Left lung (tissue), 10 donors: ENCODE results near the gene PIAS1. TPM values are rescaled to one million over a fixed set of nuclear protein-coding genes. Genes with fewer than 3 reads are reported as not detected.

Source experiments
- ATAC-seq: fragments of 200-7000 bp; cut with Tn5 transposase; one replicate; pipeline ENCODE4 v1.9.1; 2020; ENCODE audit warnings: moderate library complexity
- DNase-seq, 4 donors: peaks; one replicate each; pipeline ENCODE4 v3.0.0-alpha.2; 2013 to 2020
- H3K27ac ChIP-seq, 2 donors: fragments of 200-600 bp; sonication (generic) in 1 of 2; one replicate each; pipeline versions ENCODE4 v1.5.0 to v1.8.0; 2020 to 2021
- H3K27me3 ChIP-seq, 2 donors: fragments of 200-600 bp; sonication (generic) in 1 of 2; one replicate each; pipeline versions ENCODE4 v1.5.0 to v1.8.0; 2020 to 2021
- H3K36me3 ChIP-seq, 2 donors: fragments of 200-600 bp; sonication (generic) in 1 of 2; one replicate each; pipeline versions ENCODE4 v1.5.0 to v1.8.0; 2020 to 2021
- H3K4me1 ChIP-seq, 2 donors: fragments of 200-600 bp; one replicate each; pipeline ENCODE4 v1.8.0; 2021
- H3K4me3 ChIP-seq, 2 donors: fragments of 200-600 bp; sonication (generic) in 1 of 2; one replicate each; pipeline versions ENCODE4 v1.5.0 to v1.8.0; 2020 to 2021; ENCODE audit warnings: mild to moderate bottlenecking in 1 of 2
- H3K9me3 ChIP-seq, 2 donors: fragments of 200-600 bp; sonication (generic) in 1 of 2; one replicate each; pipeline versions ENCODE4 v1.5.0 to v1.8.0; 2020 to 2021
- CTCF ChIP-seq, 2 donors: fragments of 200-600 bp; sonication (generic) in 1 of 2; IDR thresholded peaks; one replicate each; pipeline versions ENCODE4 v1.5.0 to v1.8.0; 2021; ENCODE audit warnings: antibody characterized with exemption in 2 of 2
- intact Hi-C, 2 donors: fragments of 100-400 bp; cut with DNase I; formaldehyde crosslinking; loops; one replicate each; pipeline versions ENCODE4 v1.11.2 to v1.14.2; 2022
- polyA plus RNA-seq, 6 donors: library from polyadenylated mRNA; unstranded; fragments of 120-200 nt; gene quantifications; one replicate each; pipeline ENCODE4 v1.2.1, GENCODE V29; 2013; ENCODE audit not compliant: insufficient read length in 6 of 6
- total RNA-seq, 2 donors: library from RNA; stranded (reverse); fragmentation: NEBNext Ultra II Directional; extraction: Animal tissue kit (Norgen Biotek cat#: 25700); gene quantifications; one replicate each; pipeline ENCODE4 v1.2.1, GENCODE V29; 2021
- donor health status: DM: no; HTN: yes; CAD: no.
- donor health status: DM: no; HTN: no; CAD: no.

Gene PIAS1
- total and polyA plus RNA-seq, 8 donors, result 44.9 to 71.4 (median 63.3) TPM

GRCh38 chr15:68143129-68143528, 89.0 kb downstream of the PIAS1 start:
- H3K27me3 ChIP-seq, result no peaks in the 10 kb centered on the region
- ATAC-seq (no peak), DNase-seq (no peak)
- no peak for TF ChIP-seq CTCF (IDR thresholded peaks at IDR 0.05)
- intact Hi-C loops, result no loop called here
- no peak overlapping the region for H3K27ac ChIP-seq
- no peak overlapping the region for H3K4me3 ChIP-seq
- H3K4me1 ChIP-seq, result peaks cover 0 to 29% of the 10 kb centered on the region in 2 donors
- peaks cover 0 to 25% of the 10 kb centered on the region in 2 donors for H3K36me3 ChIP-seq
- H3K9me3 ChIP-seq, result no peaks in the 10 kb centered on the region

- Histone ChIP-seq H3K27me3 (no peaks in the 10 kb centered on the region), H3K4me3 (no peak overlapping the region), H3K4me1 (peaks cover 0 to 24% of the 10 kb centered on the region in 2 donors), H3K27ac (no peak overlapping the region), H3K9me3 (no peaks in the 10 kb centered on the region), H3K36me3 (peaks cover 0 to 30% of the 10 kb centered on the region in 2 donors)
- DNase-seq (no peak), ATAC-seq (no peak)
- intact Hi-C loops, result no loop called here
- no peak for TF ChIP-seq CTCF (IDR thresholded peaks at IDR 0.05)
Observed at GRCh38 chr15:68143785-68144184, 89.7 kb downstream of the PIAS1 start.

- Histone ChIP-seq H3K9me3 (no peaks in the 10 kb centered on the region), H3K36me3 (peaks cover 0 to 31% of the 10 kb centered on the region in 2 donors), H3K4me3 (no peak overlapping the region), H3K4me1 (peaks cover 0 to 14% of the 10 kb centered on the region in 2 donors), H3K27ac (no peak overlapping the region), H3K27me3 (no peaks in the 10 kb centered on the region)
- ATAC-seq, result no peak
- intact Hi-C loops, result no loop called here
- no peak for DNase-seq
- no peak for TF ChIP-seq CTCF (IDR thresholded peaks at IDR 0.05)
Observed at GRCh38 chr15:68145706-68146105, 91.6 kb downstream of the PIAS1 start.

DNA sequence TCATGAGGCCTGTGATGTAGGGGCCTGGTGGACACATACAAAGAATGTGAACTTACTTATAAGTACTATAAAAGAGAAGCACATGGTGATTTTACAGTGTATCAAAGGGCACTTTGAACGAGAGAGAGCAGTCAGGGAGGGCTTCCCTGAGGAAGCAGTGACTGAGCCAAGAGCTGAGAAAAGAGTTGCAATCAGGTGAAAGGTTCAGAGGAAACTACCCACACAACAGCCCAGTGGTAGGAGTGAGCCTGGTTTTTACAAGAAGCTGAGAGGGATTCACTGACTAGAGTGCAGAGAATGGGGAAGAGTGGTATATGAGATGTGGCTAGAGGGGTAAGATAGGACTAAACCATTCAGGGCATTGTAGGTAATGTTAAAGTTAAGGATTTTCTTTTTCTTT, 93.9 kb downstream of the PIAS1 start:
- Histone ChIP-seq H3K4me1 (peaks cover 0 to 13% of the 10 kb centered on the region in 2 donors), H3K4me3 (no peak overlapping the region), H3K27ac (no peak overlapping the region), H3K36me3 (peaks cover 0 to 30% of the 10 kb centered on the region in 2 donors), H3K27me3 (no peaks in the 10 kb centered on the region), H3K9me3 (no peaks in the 10 kb centered on the region)
- TF ChIP-seq CTCF (IDR thresholded peaks at IDR 0.05), result no peak
- intact Hi-C loops, result no loop called here
- DNase-seq (no peak), ATAC-seq (peak; percentile 65)

DNA sequence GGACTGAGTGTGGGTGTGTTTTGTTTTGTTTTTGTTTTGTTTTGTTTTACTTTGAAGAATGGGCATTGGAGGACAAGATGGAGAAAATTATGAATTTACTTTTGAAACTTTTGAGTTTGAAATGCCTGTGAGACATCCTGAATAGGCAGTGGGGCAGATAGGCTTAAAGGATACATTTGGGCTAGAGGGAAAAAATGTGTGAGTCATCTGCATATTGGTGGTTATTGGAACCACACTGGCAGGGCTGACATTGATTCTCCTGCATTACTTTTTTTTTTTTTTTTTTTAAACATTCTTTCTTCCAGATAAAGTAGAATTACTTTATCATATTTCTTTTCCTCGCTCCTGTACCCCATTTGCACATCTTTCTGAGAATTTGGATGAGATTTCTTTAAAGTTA, 94.9 kb downstream of the PIAS1 start:
- no peaks in the 10 kb centered on the region for H3K9me3 ChIP-seq
- peaks cover 0 to 37% of the 10 kb centered on the region in 2 donors for H3K36me3 ChIP-seq
- H3K4me3 ChIP-seq, result no peak overlapping the region
- no peak overlapping the region for H3K27ac ChIP-seq
- DNase-seq (no peak), ATAC-seq (no peak)
- H3K4me1 ChIP-seq, result peaks cover 0 to 13% of the 10 kb centered on the region in 2 donors
- H3K27me3 ChIP-seq, result no peaks in the 10 kb centered on the region
- intact Hi-C loops, result no loop called here
- no peak for TF ChIP-seq CTCF (IDR thresholded peaks at IDR 0.05)
